Neural cell (in vitro differentiated cells): ENCODE measurements around the gene TXN2.

ENCODE experiments used
- CTCF ChIP-seq: fragments of 450-650 bp; IDR thresholded peaks from 2 replicates; pipeline ENCODE4 v1.5.1; 2014; ENCODE audit warnings: antibody characterized with exemption, mild to moderate bottlenecking, moderate library complexity; ENCODE audit not compliant: poor library complexity, severe bottlenecking
- EP300 ChIP-seq: fragments of 450-650 bp; conservative IDR thresholded peaks from 2 replicates; pipeline ENCODE4 v1.6.1; 2014; ENCODE audit warnings: antibody characterized with exemption, mild to moderate bottlenecking, moderate library complexity; ENCODE audit not compliant: poor library complexity, severe bottlenecking
- EZH2 ChIP-seq: fragments of 200-600, 300-800 bp; shearing (Covaris generic), sonication (generic); IDR thresholded peaks from 2 replicates; pipeline ENCODE4 v1.6.1; 2014; ENCODE audit warnings: antibody characterized with exemption, low read length, borderline replicate concordance, mild to moderate bottlenecking; ENCODE audit not compliant: insufficient read depth, poor library complexity, severe bottlenecking
- POLR2AphosphoS5 ChIP-seq: IDR thresholded peaks from 2 replicates; pipeline ENCODE4 v1.6.1; 2012
- REST ChIP-seq: IDR thresholded peaks from 2 replicates; pipeline ENCODE4 v1.6.1; 2012; ENCODE audit warnings: borderline replicate concordance
- TAF1 ChIP-seq: IDR thresholded peaks from 2 replicates; pipeline ENCODE4 v1.6.1; 2012; ENCODE audit warnings: low read depth

- TF ChIP-seq CTCF (no peak), TAF1 (no peak), EZH2 (no peak), REST (no peak), POLR2AphosphoS5 (no peak), EP300 (no peak)
Observed at GRCh38 chr22:36455571-36456463, 25.6 kb downstream of the TXN2 start.
